Subcutaneous adipose tissue (tissue), 4 donors: ENCODE results near the gene AFAP1L2. TPM values are rescaled to one million over a fixed set of nuclear protein-coding genes. Genes with fewer than 3 reads are reported as not detected.

ENCODE experiments used
- total RNA-seq, 4 donors: library from RNA; depleted of rRNA; stranded (reverse); fragments of >200 nt; gene quantifications; one replicate each; pipeline ENCODE4 v1.1.0, GENCODE V29; 2016
- TF ChIP-seq, protein P1 (sequence below): fragments of 450-650 bp; IDR thresholded peaks from one replicate; pipeline ENCODE4 v1.5.1; 2016; ENCODE audit warnings: low read depth, mild to moderate bottlenecking, control low read depth, antibody characterized with exemption, moderate library complexity

AFAP1L2 gene
- total RNA-seq, 4 donors from 2014 or later = 2.7 to 11.3 (median 4.8) TPM

GRCh38 chr10:114379631-114380041 is 24.7 kb downstream of the AFAP1L2 start:
- TF ChIP-seq, protein P1, sequence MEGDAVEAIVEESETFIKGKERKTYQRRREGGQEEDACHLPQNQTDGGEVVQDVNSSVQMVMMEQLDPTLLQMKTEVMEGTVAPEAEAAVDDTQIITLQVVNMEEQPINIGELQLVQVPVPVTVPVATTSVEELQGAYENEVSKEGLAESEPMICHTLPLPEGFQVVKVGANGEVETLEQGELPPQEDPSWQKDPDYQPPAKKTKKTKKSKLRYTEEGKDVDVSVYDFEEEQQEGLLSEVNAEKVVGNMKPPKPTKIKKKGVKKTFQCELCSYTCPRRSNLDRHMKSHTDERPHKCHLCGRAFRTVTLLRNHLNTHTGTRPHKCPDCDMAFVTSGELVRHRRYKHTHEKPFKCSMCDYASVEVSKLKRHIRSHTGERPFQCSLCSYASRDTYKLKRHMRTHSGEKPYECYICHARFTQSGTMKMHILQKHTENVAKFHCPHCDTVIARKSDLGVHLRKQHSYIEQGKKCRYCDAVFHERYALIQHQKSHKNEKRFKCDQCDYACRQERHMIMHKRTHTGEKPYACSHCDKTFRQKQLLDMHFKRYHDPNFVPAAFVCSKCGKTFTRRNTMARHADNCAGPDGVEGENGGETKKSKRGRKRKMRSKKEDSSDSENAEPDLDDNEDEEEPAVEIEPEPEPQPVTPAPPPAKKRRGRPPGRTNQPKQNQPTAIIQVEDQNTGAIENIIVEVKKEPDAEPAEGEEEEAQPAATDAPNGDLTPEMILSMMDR = no peak

GRCh38 chr10:114376523-114376922 is 27.8 kb downstream of the AFAP1L2 start:
- TF ChIP-seq, protein P1 = no peak

DNA sequence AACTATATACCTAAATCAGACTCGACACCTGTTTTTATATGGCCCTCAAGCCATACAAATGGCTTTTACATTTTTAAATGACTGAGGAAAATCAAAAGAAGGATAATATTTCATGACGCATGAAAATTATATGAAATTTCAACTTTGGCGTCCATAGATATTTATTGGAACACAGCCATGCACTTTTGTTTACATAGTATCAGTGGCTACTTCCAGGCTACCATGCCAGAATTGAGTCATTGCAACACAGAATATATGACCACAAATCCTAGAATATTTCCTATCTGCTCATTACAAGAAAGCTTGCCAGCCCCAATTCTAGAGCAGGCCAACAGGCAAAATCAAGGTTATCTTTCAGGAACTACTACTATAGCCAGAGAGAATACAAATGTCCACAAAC is 29.3 kb downstream of the AFAP1L2 start:
- TF ChIP-seq, protein P1 = no peak

DNA sequence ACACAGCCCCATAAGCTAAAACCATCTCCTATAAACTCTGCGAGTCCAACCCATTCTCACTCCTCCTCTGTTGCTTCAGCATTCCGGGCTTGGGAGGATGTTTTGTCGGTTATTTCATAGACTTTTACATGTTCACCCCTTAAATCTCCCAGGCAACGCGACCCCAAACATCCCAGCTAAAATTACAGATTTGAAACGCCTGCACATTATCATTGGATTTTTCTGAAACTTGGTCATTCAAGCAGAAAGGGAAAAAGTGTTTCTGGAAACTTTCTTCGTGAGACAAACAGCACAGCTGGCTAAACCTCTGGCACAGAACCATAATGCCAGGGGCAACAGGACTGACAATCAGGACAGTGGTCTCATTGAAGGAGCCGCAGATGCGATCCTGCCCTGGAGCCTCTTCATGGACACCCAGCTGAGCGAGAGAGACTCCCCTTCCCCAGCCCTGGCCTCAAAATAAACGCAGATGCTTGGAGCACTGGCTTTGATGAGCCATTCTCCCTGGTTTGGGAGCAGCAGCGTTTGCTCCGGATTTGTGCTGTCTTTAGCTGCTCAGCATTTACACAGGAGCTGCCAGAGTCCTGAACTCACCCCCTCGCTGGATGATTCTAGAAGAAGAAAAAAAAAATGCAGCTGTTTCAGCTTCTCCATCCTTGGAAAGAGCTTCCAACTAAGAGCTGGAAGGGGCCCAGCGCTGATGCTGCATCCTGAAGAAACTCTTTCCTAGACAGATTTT is 30.1 kb downstream of the AFAP1L2 start:
- TF ChIP-seq, protein P1 = no peak

GRCh38 chr10:114373631-114374030 is 30.7 kb downstream of the AFAP1L2 start:
- TF ChIP-seq, protein P1 = no peak

GRCh38 chr10:114372995-114373394 is 31.3 kb downstream of the AFAP1L2 start:
- TF ChIP-seq, protein P1 = no peak

- TF ChIP-seq, protein P1 = no peak
Measured at GRCh38 chr10:114372179-114372578, 32.1 kb downstream of the AFAP1L2 start.
